ENCODE data around the gene SRPX. TPM values are rescaled to one million over a fixed set of nuclear protein-coding genes. Genes with fewer than 3 reads are reported as not detected.

The SRPX gene
- total and polyA plus RNA-seq, 10 of the 15 experiments (the other 5 are each of a cell fraction or from before 2014, with no cell fraction given): 0.05 to 0.79 (median 0.23) TPM; not detected in 1

GRCh38 chrX:38151441-38151840 lies 69.2 kb downstream of the SRPX start:
- H3K4me3 ChIP-seq: no peak overlapping the region
- H3K36me3 ChIP-seq (ENCODE audit: control insufficient read depth in 2 of 2, insufficient read depth in 2 of 2, low read length in 1 of 2): no peaks in the 10 kb centered on the region
- no peak overlapping the region for H3K27ac ChIP-seq (ENCODE audit: control insufficient read depth, insufficient read depth)
- ChIA-PET SMC1A (ENCODE audit: uncharacterized antibody, unreplicated experiment) (no interaction called here), POLR2A (no interaction called here), CTCF (interaction anchor here (1.7 kb wide), 1 partner anchor 15 kb away, joined by 7 read pairs; no protein-coding TSS in a partner anchor), RAD21 (ENCODE audit: unreplicated experiment) (no interaction called here)
- in situ Hi-C loops (cut with MboI): loop anchor here (25.0 kb wide), 1 partner anchor 639 kb away; no protein-coding TSS in a partner anchor
- BruUV-seq (replicated peaks): no TSS peak
- FAIRE-seq: no peak
- H3K79me2 ChIP-seq (ENCODE audit: control insufficient read depth, insufficient read depth, low read length): no peaks in the 10 kb centered on the region
- no peaks in the 10 kb centered on the region; a peak in 1 of 4 replicates for H3K27me3 ChIP-seq (replicated peaks in 1 of 2; ENCODE audit: control insufficient read depth in 2 of 2, insufficient read depth in 2 of 2, low read length in 1 of 2)
- H3K4me1 ChIP-seq (ENCODE audit: control insufficient read depth, insufficient read depth, low read length): no peaks in the 10 kb centered on the region
- DNase-seq (ENCODE audit: low read depth, low spot score): no peak
- TF ChIP-seq NRF1 (conservative IDR thresholded peaks at IDR 0.05; ENCODE audit: low read depth, low read length) (no peak), JUNB (IDR thresholded peaks at IDR 0.05) (no peak), SKIL (IDR thresholded peaks at IDR 0.05; ENCODE audit: low read depth, poor library complexity, severe bottlenecking) (no peak), TARDBP (IDR thresholded peaks at IDR 0.05; ENCODE audit: borderline replicate concordance) (no peak), EZH2 (IDR thresholded peaks at IDR 0.05; ENCODE audit: borderline replicate concordance, control insufficient read depth, low read depth, low read length) (no peak), RUNX3 (IDR thresholded peaks at IDR 0.05; ENCODE audit: low read length) (no peak), TBL1XR1 (IDR thresholded peaks at IDR 0.05; ENCODE audit: low read depth, low read length) (no peak), MEF2B (IDR thresholded peaks at IDR 0.05; ENCODE audit: partially characterized antibody, poor library complexity, severe bottlenecking) (no peak)
- WGBS (ENCODE audit: insufficient coverage, insufficient replicate concordance, low lambda C conversion rate, missing lambda C conversion rate): 16% methylated on average over 5 of the region's 5 CpGs
- H4K20me1 ChIP-seq (ENCODE audit: control insufficient read depth, insufficient read depth): no peaks in the 10 kb centered on the region
- no peak overlapping the region for H3K9ac ChIP-seq (ENCODE audit: control insufficient read depth, insufficient read depth, low read length)
- H2AFZ ChIP-seq (ENCODE audit: control insufficient read depth, low read depth, low read length): no peak overlapping the region
- intact Hi-C loops (cut with micrococcal nuclease; ENCODE audit: unreplicated experiment): no loop called here
- no peak overlapping the region for H3K4me2 ChIP-seq (ENCODE audit: control insufficient read depth, insufficient read depth)
- no peaks in the 10 kb centered on the region for H3K9me3 ChIP-seq (replicated peaks; ENCODE audit: control insufficient read depth, insufficient read depth, low read length)
- no peak for ATAC-seq

Data from GM12878 (cell line).